GDM1 (cell line): ENCODE results near the gene FRMD6.

Experiments used
- DNase-seq: peaks from one replicate; lab custom pipeline; 2025; lab: John Stamatoyannopoulos, UW

Gene FRMD6

GRCh38 chr14:51666826-51667225, 15.1 kb downstream of the FRMD6 start:
- DNase-seq = no peak

- DNase-seq = no peak
These were observed 17.2 kb downstream of the FRMD6 start for GRCh38 chr14:51668870-51669269.

- no peak for DNase-seq
These were observed 22.7 kb downstream of the FRMD6 start for GRCh38 chr14:51674294-51675002.

GRCh38 chr14:51676549-51676948, 24.8 kb downstream of the FRMD6 start:
- no peak for DNase-seq

GRCh38 chr14:51677266-51677665, 25.6 kb downstream of the FRMD6 start:
- no peak for DNase-seq

GRCh38 chr14:51677738-51678137, 26.0 kb downstream of the FRMD6 start:
- DNase-seq = no peak

- DNase-seq = no peak
These were observed 28.3 kb downstream of the FRMD6 start for GRCh38 chr14:51680031-51680430.

- DNase-seq = no peak
These were observed 29.7 kb downstream of the FRMD6 start for GRCh38 chr14:51681411-51681810.

GRCh38 chr14:51682411-51682810, 30.7 kb downstream of the FRMD6 start:
- DNase-seq = no peak

- DNase-seq = no peak
These were observed 33.0 kb downstream of the FRMD6 start for GRCh38 chr14:51684760-51685159.

GRCh38 chr14:51691176-51691575, 39.5 kb downstream of the FRMD6 start:
- no peak for DNase-seq

- no peak for DNase-seq
These were observed 40.9 kb downstream of the FRMD6 start for GRCh38 chr14:51692646-51693045.

GRCh38 chr14:51697848-51698247, 46.1 kb downstream of the FRMD6 start:
- no peak for DNase-seq

GRCh38 chr14:51701951-51702350, 50.2 kb downstream of the FRMD6 start:
- no peak for DNase-seq

GRCh38 chr14:51703787-51704186, 52.1 kb downstream of the FRMD6 start:
- no peak for DNase-seq

GRCh38 chr14:51704545-51704944, 52.8 kb downstream of the FRMD6 start:
- no peak for DNase-seq

- DNase-seq = no peak
These were observed 55.6 kb downstream of the FRMD6 start for GRCh38 chr14:51707327-51707726.

GRCh38 chr14:51711505-51711904, 59.8 kb downstream of the FRMD6 start:
- DNase-seq = no peak

- no peak for DNase-seq
These were observed 63.5 kb downstream of the FRMD6 start for GRCh38 chr14:51715250-51715649.

- DNase-seq = no peak
These were observed 64.0 kb downstream of the FRMD6 start for GRCh38 chr14:51715742-51716141.

- DNase-seq = no peak
These were observed 64.9 kb downstream of the FRMD6 start for GRCh38 chr14:51716610-51717009.

GRCh38 chr14:51717766-51718165, 66.1 kb downstream of the FRMD6 start:
- no peak for DNase-seq

- no peak for DNase-seq
These were observed 68.2 kb downstream of the FRMD6 start for GRCh38 chr14:51719955-51720354.

GRCh38 chr14:51723990-51724389, 72.3 kb downstream of the FRMD6 start:
- DNase-seq = no peak
